ENCODE data around the gene SMIM35.

The SMIM35 gene

GRCh38 chr11:118088531-118088930, 1.8 kb upstream of the SMIM35 start:
- ChIA-PET POLR2A (no interaction called here), CTCF (no interaction called here)
- no peak for DNase-seq (ENCODE audit: extremely low spot score)
- TF ChIP-seq FOXK2 (IDR thresholded peaks at IDR 0.05) (no peak), TARDBP (IDR thresholded peaks at IDR 0.05) (no peak)

GRCh38 chr11:118087931-118088330, 1.2 kb upstream of the SMIM35 start:
- TF ChIP-seq ELF4 (IDR thresholded peaks at IDR 0.05), result no peak
- TF ChIP-seq NFRKB (IDR thresholded peaks at IDR 0.05), result no peak
- no peak for TF ChIP-seq L3MBTL2 (conservative IDR thresholded peaks at IDR 0.05)
- TF ChIP-seq BHLHE40 (IDR thresholded peaks at IDR 0.05; ENCODE audit: borderline replicate concordance), result no peak
- TF ChIP-seq HDGF (IDR thresholded peaks at IDR 0.05; ENCODE audit: borderline replicate concordance), result no peak
- TF ChIP-seq TARDBP (IDR thresholded peaks at IDR 0.05), result no peak
- no peak for TF ChIP-seq CTBP1 (IDR thresholded peaks at IDR 0.05; ENCODE audit: borderline replicate concordance)
- TF ChIP-seq ZNF384 (IDR thresholded peaks at IDR 0.05), result no peak
- no peak for TF ChIP-seq ARNT (IDR thresholded peaks at IDR 0.05)
- ChIA-PET POLR2A (no interaction called here), CTCF (no interaction called here)
- DNase-seq (ENCODE audit: extremely low spot score), result no peak

- no peak for DNase-seq (ENCODE audit: extremely low spot score)
- POLR2A ChIA-PET, result no interaction called here
- CTCF ChIA-PET, result no interaction called here
- TF ChIP-seq LEF1 (IDR thresholded peaks at IDR 0.05; ENCODE audit: borderline replicate concordance), result no peak
- TF ChIP-seq FOXK2 (IDR thresholded peaks at IDR 0.05), result no peak
- TF ChIP-seq FOXA1 (IDR thresholded peaks at IDR 0.05), result no peak
- TF ChIP-seq CTBP1 (IDR thresholded peaks at IDR 0.05; ENCODE audit: borderline replicate concordance), result no peak
- no peak for TF ChIP-seq PKNOX1 (IDR thresholded peaks at IDR 0.05)
- no peak for TF ChIP-seq HDGF (IDR thresholded peaks at IDR 0.05; ENCODE audit: borderline replicate concordance)
- TF ChIP-seq ELF4 (IDR thresholded peaks at IDR 0.05), result no peak
- no peak for TF ChIP-seq TARDBP (IDR thresholded peaks at IDR 0.05)
- TF ChIP-seq SP1 (IDR thresholded peaks at IDR 0.05), result no peak
Observed at GRCh38 chr11:118084656-118085055, 2.1 kb downstream of the SMIM35 start.

- ChIA-PET CTCF (no interaction called here), POLR2A (no interaction called here)
- TF ChIP-seq ELF4 (IDR thresholded peaks at IDR 0.05) (no peak), ARNT (IDR thresholded peaks at IDR 0.05) (no peak), CTBP1 (IDR thresholded peaks at IDR 0.05; ENCODE audit: borderline replicate concordance) (no peak), FOXM1 (IDR thresholded peaks at IDR 0.05; ENCODE audit: borderline replicate concordance) (no peak), FOXK2 (IDR thresholded peaks at IDR 0.05) (no peak), BHLHE40 (IDR thresholded peaks at IDR 0.05; ENCODE audit: borderline replicate concordance) (no peak), ZNF384 (IDR thresholded peaks at IDR 0.05) (no peak), HDGF (IDR thresholded peaks at IDR 0.05; ENCODE audit: borderline replicate concordance) (no peak), LEF1 (IDR thresholded peaks at IDR 0.05; ENCODE audit: borderline replicate concordance) (no peak), SUZ12 (IDR thresholded peaks at IDR 0.05) (no peak), TARDBP (IDR thresholded peaks at IDR 0.05) (no peak)
- DNase-seq (ENCODE audit: extremely low spot score), result no peak
Observed at GRCh38 chr11:118084247-118084646, 2.5 kb downstream of the SMIM35 start.

GRCh38 chr11:118082880-118083552, 3.7 kb downstream of the SMIM35 start:
- TF ChIP-seq TARDBP (IDR thresholded peaks at IDR 0.05) (no peak), LEF1 (IDR thresholded peaks at IDR 0.05; ENCODE audit: borderline replicate concordance) (no peak)
- POLR2A ChIA-PET, result no interaction called here
- CTCF ChIA-PET, result no interaction called here
- DNase-seq (ENCODE audit: extremely low spot score), result no peak

- no peak for TF ChIP-seq FOXA1 (IDR thresholded peaks at IDR 0.05)
- no peak for TF ChIP-seq LEF1 (IDR thresholded peaks at IDR 0.05; ENCODE audit: borderline replicate concordance)
- TF ChIP-seq BHLHE40 (IDR thresholded peaks at IDR 0.05; ENCODE audit: borderline replicate concordance), result no peak
- TF ChIP-seq TARDBP (IDR thresholded peaks at IDR 0.05), result no peak
- TF ChIP-seq FOXM1 (IDR thresholded peaks at IDR 0.05; ENCODE audit: borderline replicate concordance), result no peak
- no peak for TF ChIP-seq HDGF (IDR thresholded peaks at IDR 0.05; ENCODE audit: borderline replicate concordance)
- ChIA-PET POLR2A (no interaction called here), CTCF (no interaction called here)
- DNase-seq (ENCODE audit: extremely low spot score), result no peak
Observed at GRCh38 chr11:118081241-118081958, 5.4 kb downstream of the SMIM35 start.

- POLR2A ChIA-PET, result no interaction called here
- no peak for DNase-seq (ENCODE audit: extremely low spot score)
- no peak for TF ChIP-seq ZNF384 (IDR thresholded peaks at IDR 0.05)
- TF ChIP-seq PKNOX1 (IDR thresholded peaks at IDR 0.05), result no peak
- TF ChIP-seq CTBP1 (IDR thresholded peaks at IDR 0.05; ENCODE audit: borderline replicate concordance), result no peak
- no peak for TF ChIP-seq BHLHE40 (IDR thresholded peaks at IDR 0.05; ENCODE audit: borderline replicate concordance)
- TF ChIP-seq FOXK2 (IDR thresholded peaks at IDR 0.05), result no peak
- TF ChIP-seq TARDBP (IDR thresholded peaks at IDR 0.05), result no peak
- CTCF ChIA-PET, result no interaction called here
Observed at GRCh38 chr11:118080296-118080695, 6.5 kb downstream of the SMIM35 start.
